ENCODE measurements around the gene CRTC2.
"Not testable (repeated sequence)": the region's sequence is repeated elsewhere in the genome, so short reads cannot be mapped to it uniquely, and the experiment has no call there.

Gene CRTC2

GRCh38 chr1:153922972-153923925, 35.2 kb downstream of the CRTC2 start, which contains the start of gene GATAD2B:
TSS of gene GATAD2B (minus strand) at chr1:153922972. CDS start at chr1:153828347, 94,625 bp downstream.
- peak within 1 kb of the TSS; percentile 64 to 96 (median 91) for H3K27ac ChIP-seq
- H3K4me2 ChIP-seq, result peak within 1 kb of the TSS; percentile 87 to 99 (median 94)
- no peaks in the 10 kb centered on the region for H3K27me3 ChIP-seq
- H3K36me3 ChIP-seq, result peaks cover 0 to 20% (median 12%) of the 10 kb centered on the region in 11 experiments; a peak in 11 of 22 replicates
- peaks cover 29 to 39% (median 38%) of the 10 kb centered on the region in 11 experiments for H4K20me1 ChIP-seq
- no peak for TF ChIP-seq Cebpa-rat (IDR thresholded peaks at IDR 0.05)
- no peaks in the 10 kb centered on the region for H3K9me3 ChIP-seq (replicated peaks in 1 of 11)
- H3K4me3 ChIP-seq, result peak within 1 kb of the TSS; percentile 61 to 87 (median 82)
- H3K4me1 ChIP-seq, result peaks cover 53 to 65% (median 57%) of the 10 kb centered on the region in 10 experiments
- H3K9ac ChIP-seq, result peak within 1 kb of the TSS; percentile 82 to 94 (median 92)

- peaks cover 38 to 48% (median 46%) of the 10 kb centered on the region in 11 experiments for H4K20me1 ChIP-seq
- peak overlapping the region; percentile 61 to 87 (median 82) for H3K4me3 ChIP-seq
- TF ChIP-seq Cebpa-rat (IDR thresholded peaks at IDR 0.05), result no peak
- H3K4me1 ChIP-seq, result peaks cover 47 to 60% (median 49%) of the 10 kb centered on the region in 10 experiments
- H3K27ac ChIP-seq, result peak overlapping the region; percentile 12 to 94 (median 90); a peak in 21 of 22 replicates
- peak overlapping the region; percentile 80 to 99 (median 94) for H3K4me2 ChIP-seq
- H3K27me3 ChIP-seq, result no peaks in the 10 kb centered on the region
- peaks cover 8 to 27% (median 21%) of the 10 kb centered on the region in 11 experiments; a peak in 20 of 22 replicates for H3K36me3 ChIP-seq
- peak overlapping the region; percentile 81 to 94 (median 92) for H3K9ac ChIP-seq
- no peaks in the 10 kb centered on the region for H3K9me3 ChIP-seq (replicated peaks in 1 of 11)
Observed at GRCh38 chr1:153922076-153922971, 36.1 kb downstream of the CRTC2 start.

DNA sequence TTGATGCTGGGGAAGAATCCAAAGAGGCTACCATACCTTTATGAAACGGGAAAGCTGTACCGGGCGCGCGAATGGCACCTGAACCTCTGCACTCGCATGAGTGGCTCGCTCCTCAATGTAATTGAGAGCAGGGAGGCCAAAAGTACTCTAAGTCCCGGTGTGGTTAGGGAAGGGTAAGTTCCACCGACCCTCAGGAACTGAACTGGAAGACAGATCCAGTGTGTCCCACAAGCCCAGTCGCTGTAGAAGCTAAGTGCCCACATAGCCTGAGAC, 36.7 kb downstream of the CRTC2 start:
- Histone ChIP-seq H4K20me1 (peaks cover 44 to 54% (median 52%) of the 10 kb centered on the region in 11 experiments), H3K4me3 (peak overlapping the region; percentile 61 to 87 (median 82)), H3K9me3 (replicated peaks in 1 of 11) (no peaks in the 10 kb centered on the region), H3K4me1 (peaks cover 41 to 56% (median 44%) of the 10 kb centered on the region in 10 experiments), H3K4me2 (peak overlapping the region; percentile 80 to 99 (median 94)), H3K9ac (peak overlapping the region; percentile 81 to 94 (median 92)), H3K36me3 (peaks cover 8 to 30% (median 21%) of the 10 kb centered on the region in 11 experiments; a peak in 20 of 22 replicates), H3K27ac (peak overlapping the region; percentile 12 to 94 (median 90); a peak in 21 of 22 replicates), H3K27me3 (no peaks in the 10 kb centered on the region)
- no peak for TF ChIP-seq Cebpa-rat (IDR thresholded peaks at IDR 0.05)

DNA sequence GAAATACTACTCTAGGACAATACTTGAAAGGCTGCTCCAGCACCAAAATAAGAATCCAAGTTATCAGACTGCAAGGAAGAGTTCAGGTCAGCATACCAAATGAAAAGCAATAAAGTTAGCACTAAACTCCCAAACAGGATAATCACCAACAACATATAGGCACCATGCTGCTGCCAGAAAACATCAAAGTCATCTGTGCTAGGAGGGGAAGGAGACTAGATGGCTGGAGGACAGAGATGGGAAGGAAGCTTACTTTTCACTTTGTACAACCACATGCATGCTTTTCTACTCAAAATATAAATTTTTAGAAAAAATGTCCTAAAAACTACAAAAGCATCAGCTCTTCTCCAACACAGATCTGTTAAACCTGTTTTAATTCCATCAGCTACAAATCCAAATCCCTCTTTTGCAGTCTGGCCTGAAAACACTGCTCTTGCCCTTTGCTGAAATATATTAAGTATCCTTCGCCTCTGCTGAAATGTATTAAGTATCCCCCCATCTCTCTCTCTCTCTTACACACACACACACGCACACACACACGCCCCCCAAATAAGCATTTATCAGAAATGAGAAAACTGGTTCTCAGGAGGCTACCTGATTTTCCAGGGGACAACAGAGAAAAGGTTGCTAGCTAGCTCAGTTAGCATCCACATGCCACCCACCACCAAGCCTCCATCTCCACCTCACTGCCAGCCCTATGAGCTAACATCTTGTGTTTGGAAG, 37.2 kb downstream of the CRTC2 start:
- Histone ChIP-seq H3K4me3 (peak overlapping the region; percentile 61 to 87 (median 82)), H3K4me1 (peaks cover 38 to 54% (median 41%) of the 10 kb centered on the region in 10 experiments), H3K27me3 (no peaks in the 10 kb centered on the region), H4K20me1 (peaks cover 49 to 59% (median 56%) of the 10 kb centered on the region in 11 experiments), H3K9me3 (replicated peaks in 1 of 11) (no peaks in the 10 kb centered on the region), H3K36me3 (peaks cover 10 to 35% (median 24%) of the 10 kb centered on the region in 11 experiments; a peak in 20 of 22 replicates), H3K4me2 (peak overlapping the region; percentile 80 to 99 (median 94)), H3K9ac (peak overlapping the region; percentile 81 to 94 (median 92)), H3K27ac (peak overlapping the region; percentile 12 to 94 (median 90); a peak in 21 of 22 replicates)
- no peak for TF ChIP-seq Cebpa-rat (IDR thresholded peaks at IDR 0.05)

GRCh38 chr1:153919876-153920852, 38.2 kb downstream of the CRTC2 start:
- H3K9me3 ChIP-seq (replicated peaks in 1 of 11), result no peaks in the 10 kb centered on the region
- H3K36me3 ChIP-seq, result peaks cover 21 to 46% (median 35%) of the 10 kb centered on the region in 11 experiments
- peak overlapping the region; percentile 61 to 87 (median 82); a peak in 19 of 20 replicates for H3K4me3 ChIP-seq
- peaks cover 38 to 54% (median 40%) of the 10 kb centered on the region in 10 experiments for H3K4me1 ChIP-seq
- peaks cover 60 to 69% (median 67%) of the 10 kb centered on the region in 11 experiments for H4K20me1 ChIP-seq
- peak overlapping the region; percentile 80 to 99 (median 94) for H3K4me2 ChIP-seq
- peak overlapping the region in 10 of 11 experiments; percentile 27 to 94 (median 90); a peak in 20 of 22 replicates for H3K27ac ChIP-seq
- TF ChIP-seq Cebpa-rat (IDR thresholded peaks at IDR 0.05), result no peak
- H3K9ac ChIP-seq, result peak overlapping the region; percentile 57 to 94 (median 92); a peak in 20 of 22 replicates
- no peaks in the 10 kb centered on the region for H3K27me3 ChIP-seq

DNA sequence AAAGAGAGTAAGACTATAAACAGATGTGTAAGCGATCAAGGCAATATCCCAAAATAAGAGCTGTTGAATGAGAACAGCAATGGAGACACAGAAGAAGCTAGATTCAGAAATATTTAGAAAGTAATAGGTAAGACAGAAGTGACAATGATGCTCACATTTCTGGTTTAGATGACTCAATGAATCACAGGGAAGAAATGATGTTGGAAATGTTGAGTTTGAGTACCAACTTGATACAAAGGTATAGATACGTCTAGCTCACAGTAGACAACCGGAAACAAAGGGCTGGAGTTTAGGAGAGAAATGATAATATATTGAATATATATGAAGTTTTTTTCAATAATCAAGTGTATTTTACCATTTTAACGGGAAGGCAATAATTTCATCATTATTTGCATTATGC, 42.1 kb downstream of the CRTC2 start:
- Histone ChIP-seq H3K4me2 (no peak overlapping the region), H3K4me1 (peaks cover 24 to 42% (median 31%) of the 10 kb centered on the region in 10 experiments), H4K20me1 (peaks cover 93 to 100% (median 100%) of the 10 kb centered on the region in 11 experiments), H3K27me3 (no peaks in the 10 kb centered on the region), H3K27ac (no peak overlapping the region), H3K36me3 (peaks cover 31 to 84% (median 55%) of the 10 kb centered on the region in 11 experiments), H3K9ac (no peak overlapping the region), H3K9me3 (replicated peaks in 1 of 11) (peaks cover 0 to 3% (median 0%) of the 10 kb centered on the region in 11 experiments; a peak in 1 of 22 replicates), H3K4me3 (no peak overlapping the region)
- TF ChIP-seq Cebpa-rat (IDR thresholded peaks at IDR 0.05), result no peak

DNA sequence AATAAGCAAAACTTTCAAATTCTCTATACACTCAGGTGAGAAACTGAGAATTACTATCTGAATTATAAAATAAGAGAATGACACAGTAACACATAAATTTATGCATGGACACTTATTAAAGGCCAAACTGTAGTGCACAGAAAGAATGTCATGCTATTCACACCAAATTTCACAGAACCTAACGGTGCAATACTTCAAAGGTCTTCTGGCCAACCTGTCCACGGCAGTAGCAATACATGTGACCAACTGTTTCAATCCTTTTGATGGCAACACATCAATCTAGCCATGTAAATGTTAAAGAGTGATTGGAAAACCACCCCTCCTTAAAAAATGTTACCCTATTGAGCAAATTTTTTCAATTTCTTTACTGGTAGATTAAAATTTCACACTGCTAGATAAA, 46.1 kb downstream of the CRTC2 start:
- H3K27ac ChIP-seq, result no peak overlapping the region
- no peak overlapping the region for H3K4me2 ChIP-seq
- H3K4me3 ChIP-seq, result no peak overlapping the region
- peaks cover 86 to 100% (median 100%) of the 10 kb centered on the region in 11 experiments; a peak in 21 of 22 replicates for H4K20me1 ChIP-seq
- H3K9me3 ChIP-seq (replicated peaks in 1 of 11), result peaks cover 0 to 9% (median 0%) of the 10 kb centered on the region in 11 experiments; a peak in 3 of 22 replicates
- peaks cover 39 to 95% (median 62%) of the 10 kb centered on the region in 11 experiments for H3K36me3 ChIP-seq
- H3K4me1 ChIP-seq, result peaks cover 0 to 14% (median 3%) of the 10 kb centered on the region in 10 experiments; a peak in 4 of 20 replicates
- H3K27me3 ChIP-seq, result no peaks in the 10 kb centered on the region
- no peak overlapping the region for H3K9ac ChIP-seq
- no peak for TF ChIP-seq Cebpa-rat (IDR thresholded peaks at IDR 0.05)

DNA sequence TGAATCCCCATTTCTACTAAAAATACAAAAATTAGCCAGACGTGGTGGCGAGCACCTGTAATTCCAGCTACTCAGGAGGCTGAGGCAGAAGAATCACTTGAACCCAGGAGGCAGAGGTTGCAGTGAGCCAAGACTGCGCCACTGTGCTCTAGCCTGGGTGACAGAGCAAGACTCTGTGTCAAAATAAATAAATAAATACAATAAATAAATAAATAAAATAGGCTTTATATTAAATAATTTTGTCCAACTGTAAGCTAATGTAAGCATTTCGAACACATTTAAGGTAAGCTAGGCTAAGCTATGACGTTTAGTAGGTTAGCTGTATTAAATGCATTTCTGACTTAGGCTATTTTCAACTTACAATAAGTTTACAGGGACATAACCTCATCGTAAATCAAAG, 47.9 kb downstream of the CRTC2 start:
- Histone ChIP-seq H3K36me3 (peaks cover 36 to 89% (median 62%) of the 10 kb centered on the region in 11 experiments), H4K20me1 (peaks cover 83 to 100% (median 99%) of the 10 kb centered on the region in 11 experiments)
- not testable (repeated sequence) for H3K27me3 ChIP-seq

More for the DNA sequence above, 47.9 kb downstream of the CRTC2 start:
- not testable (repeated sequence) for H3K4me2 ChIP-seq; H3K4me3 ChIP-seq; H3K9ac ChIP-seq; H3K9me3 ChIP-seq (replicated peaks in 1 of 11); H3K27ac ChIP-seq
- peaks cover 0 to 14% (median 7%) of the 10 kb centered on the region in 10 experiments; a peak in 13 of 20 replicates for H3K4me1 ChIP-seq
